HG03457 (cell line): Measurements from ENCODE around the gene NFE2L3.
A peak's percentile ranks its signal among the peaks of the same experiment; 100 is the strongest.
"Not testable (repeated sequence)": the region's sequence is repeated elsewhere in the genome, so short reads cannot be mapped to it uniquely, and the experiment has no call there.

Experiments
- ATAC-seq: cut with Tn5 transposase; IDR thresholded peaks from one replicate; pipeline ENCODE4 v1.9.1; 2021; ENCODE audit warnings: moderate number of reproducible peaks; ENCODE audit not compliant: unreplicated experiment

NFE2L3 gene

DNA sequence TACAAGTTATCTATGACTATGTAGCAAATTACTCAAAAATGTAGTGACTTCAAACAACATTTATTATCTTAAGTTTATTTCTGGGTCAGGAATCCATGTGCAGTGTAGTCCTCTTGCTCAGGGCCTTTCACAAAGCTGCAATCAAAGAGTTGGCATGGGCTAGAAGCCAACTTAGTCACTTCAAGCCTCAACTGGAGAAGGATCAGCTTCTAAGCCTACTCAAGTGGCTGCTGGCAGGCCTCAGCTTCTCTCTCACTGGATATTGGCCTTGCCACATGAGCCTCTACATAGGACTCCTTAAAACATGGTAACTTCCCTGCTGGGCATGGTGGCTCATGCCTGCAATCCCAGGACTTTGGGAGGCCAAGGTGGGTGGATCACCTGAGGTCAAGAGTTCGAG is 5.0 kb upstream of the NFE2L3 start:
- no peak for ATAC-seq

DNA sequence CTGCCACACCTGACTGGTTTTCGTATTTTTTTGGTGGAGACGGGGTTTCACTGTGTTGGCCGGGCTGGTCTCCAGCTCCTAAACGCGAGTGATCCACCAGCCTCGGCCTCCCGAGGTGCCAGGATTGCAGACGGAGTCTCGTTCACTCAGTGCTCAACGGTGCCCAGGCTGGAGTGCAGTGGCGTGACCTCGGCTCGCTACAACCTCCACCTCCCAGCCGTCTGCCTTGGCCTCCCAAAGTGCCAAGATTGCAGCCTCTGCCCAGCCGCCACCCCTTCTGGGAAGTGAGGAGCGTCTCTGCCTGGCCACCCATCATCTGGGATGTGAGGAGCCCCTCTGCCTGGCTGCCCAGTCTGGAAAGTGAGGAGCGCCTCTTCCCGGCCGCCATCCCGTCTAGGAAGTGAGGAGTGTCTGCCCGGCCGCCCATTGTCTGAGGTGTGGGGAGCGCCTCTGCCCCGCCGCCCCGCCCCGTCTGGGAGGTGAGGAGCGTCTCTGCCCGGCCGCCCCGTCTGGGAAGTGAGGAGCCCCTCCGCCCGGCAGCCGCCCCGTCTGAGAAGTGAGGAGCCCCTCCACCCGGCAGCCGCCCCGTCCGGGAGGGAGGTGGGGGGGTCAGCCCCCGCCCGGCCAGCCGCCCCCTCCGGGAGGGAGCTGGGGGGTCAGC is 4.2 kb upstream of the NFE2L3 start:
- ATAC-seq, result not testable (repeated sequence)

DNA sequence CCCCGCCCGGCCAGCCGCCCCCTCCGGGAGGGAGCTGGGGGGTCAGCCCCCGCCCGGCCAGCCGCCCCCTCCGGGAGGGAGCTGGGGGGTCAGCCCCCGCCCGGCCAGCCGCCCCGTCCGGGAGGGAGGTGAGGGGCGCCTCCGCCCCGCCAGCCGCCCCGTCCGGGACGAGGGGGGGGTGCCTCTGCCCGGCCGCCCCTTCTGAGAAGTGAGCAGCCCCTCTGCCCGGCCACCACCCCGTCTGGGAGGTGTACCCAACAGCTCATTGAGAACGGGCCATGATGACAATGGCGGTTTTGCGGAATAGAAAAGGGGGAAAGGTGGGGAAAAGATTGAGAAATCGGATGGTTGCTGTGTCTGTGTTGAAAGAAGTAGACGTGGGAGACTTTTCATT is 3.7 kb upstream of the NFE2L3 start:
- ATAC-seq, result not testable (repeated sequence)

DNA sequence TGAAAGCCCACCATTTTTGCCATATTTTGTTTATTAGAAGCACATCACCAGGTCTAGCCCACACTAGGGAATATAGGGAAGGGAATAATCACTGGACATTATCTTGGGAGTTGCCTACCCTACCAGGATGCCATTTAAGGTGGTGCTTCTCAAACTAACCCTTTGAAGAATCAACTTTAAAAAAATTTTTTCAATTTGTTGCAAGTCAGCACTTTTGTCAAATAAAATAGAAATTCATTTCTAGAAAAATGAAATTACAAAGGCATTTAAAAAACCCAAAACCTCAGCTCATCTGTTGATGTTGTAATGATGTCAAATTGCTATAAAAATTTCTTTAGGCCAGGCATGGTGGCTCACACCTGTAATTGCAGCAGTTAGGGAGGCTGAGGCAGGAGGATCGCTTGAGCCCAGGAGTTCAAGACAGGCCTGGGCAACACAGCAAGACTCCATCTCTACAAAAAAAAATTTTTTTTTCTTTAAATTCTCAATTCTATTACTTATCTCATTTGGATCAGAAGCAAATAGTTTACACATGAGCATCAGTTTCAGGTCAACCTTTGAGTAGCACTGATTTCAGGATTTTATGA is 2.5 kb upstream of the NFE2L3 start:
- ATAC-seq, result no peak

DNA sequence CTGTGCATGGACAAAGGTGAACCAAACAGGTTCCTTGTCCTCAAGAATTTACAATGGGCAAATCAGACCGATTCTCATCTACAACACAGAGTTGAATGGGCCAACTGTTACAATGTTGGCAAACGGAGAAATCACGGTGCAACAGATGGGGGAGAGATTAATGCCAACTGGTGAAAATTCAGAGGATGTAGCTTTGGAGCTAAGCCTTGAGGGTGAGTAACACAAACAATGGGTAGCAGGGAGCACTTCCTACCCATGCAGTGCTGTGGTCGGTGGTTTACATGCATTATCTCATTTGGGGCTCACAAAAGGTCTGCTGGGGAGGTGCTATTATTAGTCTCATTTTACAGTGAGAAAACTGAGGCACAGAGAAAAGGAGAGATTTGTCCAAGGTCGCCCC is 902 bp upstream of the NFE2L3 start:
- no peak for ATAC-seq

DNA sequence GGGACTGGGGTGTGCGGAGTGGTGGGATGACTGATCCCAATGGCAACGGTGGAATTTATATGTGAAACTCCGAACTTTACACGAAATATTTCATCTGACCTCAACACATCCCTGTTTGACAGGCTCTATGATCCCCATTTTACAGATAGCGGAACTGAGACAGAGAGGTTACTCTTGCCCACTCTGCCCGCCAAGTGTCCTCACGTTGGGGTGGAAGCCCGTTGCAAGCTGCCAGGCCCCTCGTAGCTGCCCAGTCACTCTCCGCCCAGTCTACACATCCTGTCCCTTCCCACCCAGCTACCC is 397 bp upstream of the NFE2L3 start:
- ATAC-seq, result no peak

DNA sequence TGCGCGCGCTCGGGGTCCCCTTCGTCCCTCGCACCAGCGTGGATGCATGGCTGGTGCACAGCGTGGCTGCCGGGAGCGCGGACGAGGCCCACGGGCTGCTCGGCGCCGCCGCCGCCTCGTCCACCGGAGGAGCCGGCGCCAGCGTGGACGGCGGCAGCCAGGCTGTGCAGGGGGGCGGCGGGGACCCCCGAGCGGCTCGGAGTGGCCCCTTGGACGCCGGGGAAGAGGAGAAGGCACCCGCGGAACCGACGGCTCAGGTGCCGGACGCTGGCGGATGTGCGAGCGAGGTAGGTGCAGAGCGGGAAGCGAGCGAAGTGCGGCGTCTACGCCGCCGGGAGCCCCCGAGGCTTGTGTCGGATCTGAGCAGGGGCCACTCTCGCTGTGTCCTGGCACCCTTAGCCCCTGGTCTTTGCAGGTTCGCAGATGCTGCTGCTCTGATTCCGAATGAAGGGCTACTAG is 813 bp downstream of the NFE2L3 start:
- not testable (repeated sequence) for ATAC-seq

DNA sequence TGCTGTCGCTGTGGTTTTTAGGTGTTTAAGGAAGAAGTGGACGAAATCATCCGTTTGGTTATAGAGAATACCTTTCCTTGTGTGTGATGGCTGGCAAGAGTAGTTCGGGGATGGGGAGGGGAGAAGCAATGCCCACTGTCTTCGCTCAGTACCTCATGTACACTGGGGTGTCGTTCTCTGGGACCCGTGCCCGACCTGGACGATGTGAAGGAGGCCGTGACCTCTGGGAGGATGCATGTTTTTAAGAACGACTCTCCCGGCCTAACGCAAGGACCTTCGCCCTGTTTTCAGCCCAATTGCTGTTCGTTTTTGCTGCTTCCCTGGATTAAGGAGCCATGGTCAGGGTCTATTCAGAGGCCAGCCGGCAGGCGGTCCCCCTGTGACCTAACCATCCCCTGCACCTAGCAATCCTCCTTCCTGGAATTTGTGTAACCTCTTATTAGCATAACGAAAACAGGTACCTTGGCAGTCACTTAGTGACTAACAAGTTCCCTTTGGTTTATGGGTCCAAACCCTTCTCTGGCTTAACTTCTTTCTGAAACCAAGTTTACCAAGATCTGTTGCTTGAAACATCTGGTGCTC is 1.3 kb downstream of the NFE2L3 start:
- ATAC-seq, result no peak

DNA sequence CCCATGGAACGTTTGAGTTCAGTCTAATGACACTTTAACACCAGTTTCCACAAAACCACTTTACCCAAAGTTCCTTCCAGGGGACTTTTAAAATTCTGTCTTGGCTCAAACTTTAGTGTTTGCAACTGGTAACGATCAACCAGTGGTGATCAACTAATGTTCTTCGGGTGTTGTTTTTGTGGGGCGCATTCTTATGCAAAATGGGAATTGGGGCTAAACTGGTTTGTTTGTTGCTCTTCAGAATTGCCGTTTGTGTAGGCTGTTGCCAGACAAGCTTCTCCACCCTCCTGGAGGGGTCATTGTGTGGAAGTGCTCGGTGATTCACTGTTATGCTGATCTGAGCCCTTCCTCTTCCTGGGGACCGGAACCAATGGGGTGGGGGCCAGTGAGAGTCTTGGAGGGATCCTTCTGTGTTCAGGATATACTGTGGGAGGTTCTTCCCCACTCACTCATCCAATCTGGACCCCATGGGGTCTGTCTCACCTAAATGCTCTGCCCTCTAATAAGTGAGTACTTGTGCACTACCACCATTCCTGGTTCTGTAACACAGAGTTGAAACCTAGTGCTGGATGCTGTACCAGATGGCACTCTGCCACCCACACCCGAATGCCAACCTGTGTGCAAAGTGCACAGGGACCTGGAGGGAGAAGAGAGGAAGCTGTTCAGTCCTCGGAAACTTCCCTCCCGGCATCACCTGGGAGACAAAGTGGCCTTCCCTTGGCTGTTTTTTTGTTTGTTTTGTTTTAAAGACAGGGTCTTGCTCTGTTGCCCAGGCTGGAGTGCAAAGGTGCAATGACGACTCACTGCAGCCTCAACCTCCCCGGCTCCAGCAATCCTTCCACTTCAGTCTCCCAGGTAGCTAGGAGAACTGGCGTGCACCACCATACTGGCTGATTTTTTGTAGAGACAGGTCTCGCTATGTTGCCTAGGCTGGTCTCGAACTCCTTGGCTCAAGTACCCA is 2.1 kb downstream of the NFE2L3 start:
- ATAC-seq, result no peak

DNA sequence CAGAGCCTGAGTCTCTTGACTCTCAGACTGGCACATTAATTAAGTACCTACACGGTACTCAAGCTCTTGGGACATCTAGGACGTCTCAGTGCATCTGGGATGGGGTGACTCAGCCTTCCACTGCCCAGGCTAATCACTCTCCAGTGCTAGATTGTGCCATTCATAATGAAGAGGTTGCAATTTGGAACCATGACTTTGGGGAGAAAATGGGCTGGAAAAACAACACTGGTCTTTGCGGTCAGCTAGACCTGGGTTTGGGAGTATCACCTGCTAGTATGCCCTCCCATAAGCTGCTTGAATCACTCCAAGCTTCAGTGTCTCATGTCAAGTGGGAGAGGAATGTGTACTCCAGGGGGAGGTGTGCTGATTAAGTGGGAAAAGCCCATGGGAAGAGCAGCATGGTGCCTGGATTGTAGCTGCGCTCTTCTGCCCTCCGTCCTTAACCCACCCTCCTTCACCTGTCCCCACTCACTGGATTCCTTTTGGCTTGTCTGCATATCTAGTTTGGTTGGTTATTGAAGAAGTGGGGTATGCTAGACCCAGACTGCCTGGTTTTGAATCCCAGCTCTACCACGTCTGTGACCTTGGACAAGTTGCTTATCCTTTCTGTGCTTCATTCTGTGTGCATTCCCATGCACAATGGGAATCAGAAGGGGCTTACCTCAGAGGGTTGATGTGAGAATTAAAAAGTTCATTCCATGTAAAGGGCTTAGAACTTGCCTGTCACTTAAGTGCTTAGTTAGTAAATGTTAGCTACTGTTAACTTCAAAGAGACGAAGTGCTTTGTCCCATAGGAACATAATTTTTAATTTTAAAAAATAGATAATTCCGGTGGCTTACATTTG is 3.8 kb downstream of the NFE2L3 start:
- no peak for ATAC-seq

DNA sequence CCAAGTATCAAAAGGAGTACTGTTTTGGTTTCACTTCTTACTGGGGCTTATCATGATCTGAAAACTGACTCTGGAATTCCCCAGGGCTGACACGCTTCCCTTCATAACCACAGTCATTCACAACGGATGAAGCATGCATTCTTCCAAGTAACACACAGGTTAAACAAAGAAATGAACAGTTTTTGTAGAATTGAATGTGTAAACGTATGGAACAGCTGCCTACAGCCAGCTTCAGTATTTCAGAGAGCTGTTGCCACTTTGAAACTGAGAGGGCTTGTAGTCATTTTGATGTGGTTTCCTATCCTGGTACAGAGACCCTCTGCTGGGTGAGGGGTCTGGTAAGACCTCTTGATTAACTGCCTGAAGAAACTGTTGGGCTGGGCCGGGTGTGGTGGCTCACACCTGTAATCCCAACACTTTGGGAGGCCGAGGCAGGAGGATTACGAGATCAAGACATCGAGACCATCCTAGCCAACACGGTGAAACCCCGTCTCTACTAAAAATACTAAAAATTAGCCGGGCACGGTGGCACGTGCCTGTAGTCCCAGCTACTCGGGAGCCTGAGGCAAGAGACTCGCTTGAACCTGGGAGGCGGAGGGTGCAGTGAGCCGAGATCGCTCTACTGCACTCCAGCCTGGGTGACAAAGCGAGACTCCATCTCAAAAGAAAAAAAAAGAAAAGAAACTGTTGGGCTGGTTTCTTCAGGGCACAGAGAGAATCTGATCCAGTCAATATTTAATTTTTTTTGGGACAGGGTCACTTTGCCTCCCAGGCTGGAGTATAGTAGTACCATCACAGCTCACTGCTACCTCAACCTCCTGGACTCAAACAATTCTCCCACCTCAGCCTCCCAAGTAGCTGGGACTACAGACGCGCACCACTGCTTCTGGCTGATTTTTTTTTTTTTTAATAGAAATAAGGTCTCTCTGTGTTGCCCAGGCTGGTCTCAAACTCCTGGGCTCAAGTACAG is 4.7 kb downstream of the NFE2L3 start:
- ATAC-seq, result no peak

DNA sequence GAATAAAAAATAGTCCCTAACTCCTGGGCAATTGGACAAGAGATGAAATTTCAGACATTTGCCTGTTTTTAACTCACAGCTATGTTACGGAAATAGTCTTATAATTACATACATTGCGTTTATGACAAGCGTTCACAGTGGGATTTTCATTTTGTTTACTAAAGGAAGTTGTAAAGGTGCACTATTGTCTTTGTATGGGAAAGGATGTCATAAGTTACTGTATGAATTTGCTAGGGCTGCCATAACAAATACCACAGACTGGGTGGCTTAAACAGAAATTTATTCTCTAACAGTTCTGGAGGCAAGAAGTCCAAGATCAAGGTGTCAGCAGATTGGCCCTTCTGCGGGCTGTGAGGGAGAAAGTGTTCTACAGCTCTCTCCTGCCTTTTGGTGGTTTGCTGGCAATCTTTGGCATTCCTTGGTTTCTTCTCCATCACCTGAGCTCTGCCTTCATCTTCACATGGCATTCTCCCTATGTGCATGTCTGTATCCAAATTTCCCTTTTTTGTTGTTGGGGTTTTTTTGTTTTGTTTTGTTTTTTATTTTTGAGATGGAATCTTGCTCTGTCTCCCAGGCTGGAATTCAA is 5.6 kb downstream of the NFE2L3 start:
- no peak for ATAC-seq

DNA sequence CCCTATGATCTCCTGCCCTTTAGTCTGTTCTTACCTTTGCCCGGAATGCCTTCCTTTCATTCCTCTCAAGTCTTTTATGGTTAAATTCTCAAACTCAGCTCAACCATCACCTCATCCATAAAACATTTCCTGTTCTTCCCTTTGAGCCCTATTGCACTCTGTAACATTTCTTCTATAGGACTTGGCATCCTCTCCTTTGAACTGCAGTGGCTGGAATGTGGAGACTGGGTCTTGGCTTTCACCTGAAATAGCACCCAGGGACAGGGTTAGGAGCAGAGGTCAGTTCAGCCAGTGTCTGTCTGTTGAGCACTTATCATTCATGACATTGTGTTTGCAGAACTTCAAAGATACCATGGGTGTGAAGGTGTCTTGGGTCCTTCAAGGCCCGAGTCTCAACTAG is 7.2 kb downstream of the NFE2L3 start:
- ATAC-seq, result no peak

DNA sequence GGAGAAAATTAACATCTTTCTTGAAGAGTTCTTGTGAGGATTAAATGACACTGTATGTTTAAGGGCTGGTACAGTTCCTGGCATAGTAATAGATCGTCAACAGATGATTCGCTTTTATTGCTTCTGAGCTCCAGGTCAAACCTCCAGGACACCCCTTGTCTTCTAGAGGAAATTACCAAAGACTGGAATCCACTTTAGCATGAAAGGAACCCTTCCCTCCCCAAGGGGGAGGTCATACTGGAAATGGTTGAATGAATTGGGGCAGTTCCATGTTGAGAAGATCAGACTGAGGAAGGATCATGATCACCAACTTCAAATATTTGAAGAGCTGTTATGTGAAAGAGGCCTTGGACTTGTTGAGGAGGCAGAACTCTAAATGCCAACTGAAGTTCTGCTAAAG is 8.9 kb downstream of the NFE2L3 start:
- no peak for ATAC-seq

DNA sequence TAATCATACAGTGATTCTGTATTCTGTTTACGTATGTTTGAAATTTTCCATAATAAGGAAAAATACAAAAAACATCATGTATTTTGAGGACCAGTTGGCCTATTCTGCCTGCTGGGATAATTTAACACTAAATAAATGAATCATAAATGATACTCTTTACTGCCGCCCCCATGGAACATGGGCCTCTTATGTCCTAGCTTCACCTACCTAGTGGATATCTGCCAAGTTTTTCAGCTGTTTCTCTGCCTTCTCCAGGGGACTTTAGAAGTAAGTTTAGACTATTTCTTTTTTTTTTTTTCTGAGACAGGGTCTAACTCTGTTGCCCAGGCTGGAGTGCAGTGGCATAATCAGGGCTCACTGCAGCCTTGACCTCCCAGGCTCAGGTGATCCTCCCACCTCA is 10.4 kb downstream of the NFE2L3 start:
- no peak for ATAC-seq

DNA sequence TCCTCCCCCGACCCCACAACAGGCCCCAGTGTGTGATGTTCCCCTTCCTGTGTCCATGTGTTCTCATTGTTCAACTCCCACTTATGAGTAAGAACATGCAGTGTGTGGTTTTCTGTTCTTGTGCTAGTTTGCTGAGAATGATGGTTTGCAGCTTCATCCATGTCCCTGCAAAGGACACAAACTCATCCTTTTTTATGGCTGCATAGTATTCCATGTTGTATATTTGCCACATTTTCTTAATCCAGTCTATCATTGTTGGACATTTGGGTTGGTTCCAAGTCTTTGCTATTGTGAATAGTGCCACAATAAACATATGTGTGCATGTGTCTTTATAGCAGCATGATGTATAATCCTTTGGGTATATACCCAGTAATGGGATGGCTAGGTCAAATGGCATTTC is 11.8 kb downstream of the NFE2L3 start:
- ATAC-seq, result not testable (repeated sequence)

DNA sequence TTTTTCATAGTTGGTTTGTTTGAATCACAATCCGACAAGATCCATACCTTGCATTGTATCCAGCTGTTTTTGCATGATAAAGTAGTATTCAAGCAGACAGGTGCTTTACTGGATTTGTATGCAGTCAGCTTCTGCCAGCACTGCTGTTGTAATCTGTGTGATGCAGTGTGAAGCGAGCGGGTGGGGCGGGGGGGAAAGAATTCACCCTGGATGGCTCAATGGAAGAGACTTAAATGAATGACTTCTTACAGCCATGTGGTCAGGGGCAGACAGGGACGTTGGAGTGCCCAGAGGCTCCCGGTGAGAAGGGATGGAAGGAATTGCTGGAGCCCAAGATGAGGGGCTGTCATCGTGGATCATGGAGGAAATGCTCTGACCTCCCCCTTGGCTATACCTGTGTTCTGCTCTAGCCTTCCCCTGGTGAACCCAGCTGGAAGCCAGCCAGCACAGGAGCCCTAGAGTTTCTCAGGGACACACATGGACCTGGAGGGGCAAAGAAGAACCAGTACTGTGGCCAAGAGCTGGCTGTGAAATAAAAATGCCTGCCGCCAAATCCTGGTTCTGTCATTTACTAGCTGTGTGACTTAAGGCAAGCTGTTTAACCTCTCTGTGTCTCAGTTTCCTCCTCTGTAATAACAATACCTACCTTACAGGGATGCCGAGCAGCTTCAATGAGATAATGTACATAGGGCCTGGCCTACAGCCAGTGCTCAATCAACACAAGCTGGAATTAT is 14.1 kb downstream of the NFE2L3 start:
- ATAC-seq, result no peak

DNA sequence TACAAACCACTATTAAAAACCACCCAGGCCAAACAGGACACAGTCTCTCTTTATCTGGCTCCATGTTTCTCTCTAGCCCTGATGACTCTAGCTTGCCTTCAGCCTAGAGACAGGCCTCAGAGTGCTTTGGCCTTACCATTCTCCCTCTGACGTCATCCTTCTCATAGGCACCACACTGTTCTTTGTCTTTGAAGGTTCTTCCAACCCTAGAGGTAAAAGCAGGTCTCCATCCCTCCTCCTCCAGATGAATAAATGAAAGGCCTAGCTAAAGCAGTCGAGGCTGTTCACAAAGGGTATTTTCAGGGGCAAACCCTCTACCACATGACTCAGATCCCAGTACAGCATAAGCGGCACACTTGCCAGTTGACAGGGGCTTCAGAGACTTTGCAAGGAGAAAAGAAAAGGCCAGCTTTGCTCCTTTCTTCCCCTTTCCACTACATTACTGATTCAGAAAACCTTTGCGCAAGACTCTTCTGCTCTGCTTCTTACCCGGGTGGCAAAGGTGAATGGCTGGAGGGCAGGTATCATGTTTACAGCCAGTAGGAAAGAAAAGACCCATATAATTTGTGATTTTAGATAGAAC is 14.8 kb downstream of the NFE2L3 start:
- ATAC-seq, result peak; percentile 29
